Urothelium cell line (cell line): ENCODE measurements around the gene ZNF814.
"Not testable (repeated sequence)": the region's sequence is repeated elsewhere in the genome, so short reads cannot be mapped to it uniquely, and the experiment has no call there.

Source experiments
- DNase-seq: peaks from one replicate; pipeline ENCODE4 v3.0.0; 2011; ENCODE audit warnings: low spot score, mixed read lengths
- FAIRE-seq: peaks from 2 replicates; lab custom pipeline; 2011; peaks lifted over from hg19 to GRCh38; lab: Jason Lieb, UNC

The ZNF814 gene

DNA sequence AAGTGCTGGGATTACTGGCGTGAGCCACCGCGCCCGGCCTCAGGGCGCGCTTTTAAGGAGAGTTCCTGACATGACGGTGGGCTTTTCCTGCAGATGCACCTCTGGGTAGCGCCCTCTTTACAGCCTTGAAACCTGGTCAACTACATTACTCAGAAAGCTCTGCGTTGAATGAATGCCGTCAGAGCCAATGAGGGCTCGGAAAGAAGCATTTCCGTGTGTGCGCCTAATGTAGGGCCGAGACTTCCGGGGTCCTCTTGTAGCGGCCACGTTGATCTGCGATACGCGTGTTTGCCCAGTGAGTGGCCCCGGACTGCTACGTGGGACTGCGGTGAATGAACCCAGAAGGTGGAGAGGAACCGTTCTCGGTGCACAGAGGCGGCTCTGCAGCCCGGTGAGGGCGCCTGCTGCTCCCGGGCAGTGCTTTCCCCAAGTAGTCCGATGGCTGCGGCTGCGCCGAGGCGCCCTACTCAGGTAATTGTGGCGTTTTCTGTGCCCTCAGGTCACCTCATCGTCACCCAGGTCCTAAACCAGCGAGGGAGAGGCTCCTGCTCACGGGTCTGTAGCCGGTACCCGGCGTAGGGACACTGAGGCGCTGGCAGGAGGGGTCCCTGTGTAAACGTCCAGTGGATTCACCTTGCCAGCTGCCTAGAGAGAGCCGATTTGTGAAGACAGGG, 69.2 kb downstream of the ZNF814 start:
- peak; percentile 90 for DNase-seq
- FAIRE-seq, result no peak

DNA sequence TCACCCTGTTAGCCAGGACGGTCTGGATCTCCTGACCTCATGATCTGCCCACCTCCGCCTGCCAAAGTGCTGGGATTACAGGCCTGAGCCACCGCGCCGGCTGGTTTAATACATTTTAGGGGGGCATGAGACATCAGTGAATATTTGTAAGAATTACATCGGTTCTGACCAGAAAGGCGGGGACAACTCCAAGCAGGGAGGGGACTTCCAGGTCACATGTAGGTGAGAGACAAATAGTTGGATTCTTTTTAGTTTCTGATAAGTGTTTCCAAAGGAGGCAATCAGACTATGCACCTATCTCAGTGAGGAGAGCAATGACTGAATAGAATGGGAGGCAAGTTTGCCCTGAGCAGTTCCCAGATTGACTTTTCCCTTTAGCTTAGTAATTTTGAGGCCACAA, 70.5 kb downstream of the ZNF814 start:
- FAIRE-seq (no peak), DNase-seq (no peak)

DNA sequence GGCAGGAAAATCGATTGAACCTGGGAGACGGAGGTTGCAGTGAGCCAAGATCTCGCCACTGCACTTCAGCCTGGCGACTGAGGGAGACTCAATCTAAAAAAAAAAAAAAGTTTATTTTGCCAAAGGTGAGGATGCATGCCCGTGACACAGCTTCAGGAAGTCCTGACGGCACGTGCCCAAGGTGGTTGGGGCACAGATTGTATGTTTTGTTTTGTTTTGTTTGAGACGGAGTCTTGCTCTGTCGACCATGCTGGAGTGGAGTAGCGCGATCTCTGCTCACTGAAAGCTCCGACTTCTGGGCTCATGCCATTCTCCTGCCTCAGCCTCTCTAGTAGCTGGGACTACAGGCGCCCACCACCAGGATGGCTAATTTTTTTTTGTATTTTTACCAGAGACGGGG, 70.9 kb downstream of the ZNF814 start:
- DNase-seq (no peak), FAIRE-seq (no peak)

DNA sequence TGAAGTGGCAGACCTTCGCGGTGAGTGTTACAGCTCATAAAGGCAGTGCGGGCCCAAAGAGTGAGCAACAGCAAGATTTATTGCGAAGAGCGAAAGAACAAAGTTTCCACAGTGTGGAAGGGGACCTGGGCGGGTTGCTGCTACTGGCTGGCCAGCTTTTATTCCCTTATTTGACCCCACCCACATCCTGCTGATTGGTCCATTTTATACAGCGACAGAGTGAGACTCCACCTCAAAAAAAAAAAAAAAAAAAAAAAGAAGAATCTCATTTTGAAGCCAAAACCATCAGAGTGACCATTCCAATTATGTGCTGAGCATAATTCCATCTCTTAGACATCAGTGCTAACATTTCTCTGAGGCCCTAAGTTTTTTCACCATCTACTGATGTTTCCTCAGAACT, 72.2 kb downstream of the ZNF814 start:
- DNase-seq, result no peak
- no peak for FAIRE-seq

DNA sequence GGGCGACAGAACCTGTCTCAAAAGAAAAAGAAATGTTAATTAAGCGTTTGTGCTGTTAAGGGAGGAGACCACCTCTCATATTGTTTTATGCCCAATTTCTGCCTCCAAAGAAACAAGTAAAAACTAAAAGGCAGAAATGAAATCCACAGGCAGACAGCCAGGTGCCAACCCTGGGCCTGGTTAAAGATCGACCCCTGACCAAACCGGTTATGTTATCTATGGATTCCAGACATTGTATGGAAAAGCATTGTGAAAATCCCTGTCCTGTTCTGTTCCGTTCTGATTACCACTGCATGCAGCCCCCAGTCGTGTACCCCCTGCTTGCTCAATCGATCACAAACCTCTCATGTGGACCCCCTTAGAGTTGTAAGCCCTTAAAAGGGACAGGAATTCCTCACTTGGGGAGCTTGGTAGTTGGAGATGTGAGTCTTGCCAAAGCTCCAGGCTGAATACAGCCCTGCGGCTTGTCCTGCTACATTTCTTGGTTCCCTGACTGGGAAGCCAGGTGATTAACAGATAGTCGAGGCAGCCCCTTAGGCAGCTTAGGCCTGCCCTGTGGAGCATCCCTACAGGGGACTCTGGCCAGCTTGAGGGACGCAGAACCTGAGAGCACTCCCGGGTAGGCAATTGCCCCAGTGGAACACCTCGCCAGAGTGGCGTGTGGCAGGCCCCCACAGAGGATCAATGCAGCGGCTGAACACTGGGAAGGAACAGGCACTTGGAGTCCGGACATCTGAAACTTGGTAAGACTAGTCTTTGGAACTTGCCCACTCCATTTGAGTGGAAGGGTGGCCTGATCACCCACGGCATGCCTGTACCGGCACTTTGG, 73.4 kb downstream of the ZNF814 start:
- FAIRE-seq, result no peak
- no peak for DNase-seq

DNA sequence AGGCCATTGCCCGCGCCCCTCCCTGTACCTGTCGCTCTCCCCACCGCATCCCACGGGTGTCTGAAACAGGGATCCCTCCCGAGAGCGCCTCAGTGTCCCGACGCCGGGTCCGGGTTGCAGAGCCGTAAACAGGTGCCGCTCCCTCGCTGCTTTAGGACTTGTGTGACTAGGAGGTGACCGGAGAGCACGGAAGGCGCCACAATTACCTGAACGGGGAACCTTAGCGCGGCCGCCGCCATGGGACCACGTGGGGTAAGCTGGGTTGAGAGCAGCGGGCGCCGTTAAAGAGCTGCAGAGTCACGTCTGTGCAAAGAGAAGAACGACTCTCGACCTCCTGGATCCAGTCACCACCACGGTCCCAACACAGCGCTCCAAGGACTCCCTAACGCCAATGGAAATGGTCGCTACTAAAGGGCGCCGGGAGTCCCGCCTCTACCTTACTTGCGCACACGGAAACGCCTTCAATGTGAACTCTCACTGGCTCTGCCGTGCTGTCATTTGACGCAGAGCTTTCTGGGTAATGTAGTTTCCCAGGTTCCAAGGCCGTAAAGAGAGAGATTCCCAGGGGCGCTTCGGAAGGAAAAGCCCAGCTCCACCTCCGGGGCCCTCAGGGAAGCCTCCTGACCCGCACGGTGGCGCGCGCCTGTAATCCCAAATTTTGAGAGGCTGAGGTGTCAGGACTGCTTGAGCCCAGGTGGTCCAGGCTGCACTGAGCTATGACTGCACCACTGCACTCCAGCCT, 74.2 kb downstream of the ZNF814 start, which contains the start of gene ZNF552:
Gene ZNF552, minus strand, starts transcription at position 409 of the 742 bp plus-strand sequence. Its CDS starts 170 bp downstream, at position 239.
- FAIRE-seq (no peak), DNase-seq (peak; percentile 86)

DNA sequence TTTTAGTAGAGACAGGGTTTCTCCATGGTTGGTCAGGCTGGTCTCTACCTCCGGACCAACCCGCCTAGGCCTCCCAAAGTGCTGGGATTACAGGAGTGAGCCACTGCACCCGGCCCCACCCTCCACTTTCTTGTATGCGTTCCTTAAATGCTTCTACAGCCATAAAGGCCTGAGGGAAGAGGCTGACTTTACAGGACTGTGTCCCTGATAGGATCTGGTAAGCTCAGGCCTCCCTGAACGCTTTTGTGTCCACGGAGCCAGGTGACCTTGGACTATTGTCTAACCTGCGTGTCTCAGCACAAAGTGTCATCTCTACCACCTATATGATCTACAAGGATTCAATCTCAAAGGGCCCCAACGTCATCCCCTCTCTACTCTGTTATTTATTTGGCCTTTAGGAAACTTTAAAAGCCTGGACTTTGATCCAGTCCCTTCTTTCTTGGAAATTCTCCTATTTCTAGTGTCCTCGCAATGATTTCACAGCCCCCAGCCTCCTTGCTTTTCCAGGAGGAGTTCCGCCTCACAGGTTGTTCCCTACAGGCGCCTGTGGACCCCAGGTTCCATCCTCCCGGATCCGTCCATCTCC, 74.8 kb downstream of the ZNF814 start:
- DNase-seq, result no peak

DNA sequence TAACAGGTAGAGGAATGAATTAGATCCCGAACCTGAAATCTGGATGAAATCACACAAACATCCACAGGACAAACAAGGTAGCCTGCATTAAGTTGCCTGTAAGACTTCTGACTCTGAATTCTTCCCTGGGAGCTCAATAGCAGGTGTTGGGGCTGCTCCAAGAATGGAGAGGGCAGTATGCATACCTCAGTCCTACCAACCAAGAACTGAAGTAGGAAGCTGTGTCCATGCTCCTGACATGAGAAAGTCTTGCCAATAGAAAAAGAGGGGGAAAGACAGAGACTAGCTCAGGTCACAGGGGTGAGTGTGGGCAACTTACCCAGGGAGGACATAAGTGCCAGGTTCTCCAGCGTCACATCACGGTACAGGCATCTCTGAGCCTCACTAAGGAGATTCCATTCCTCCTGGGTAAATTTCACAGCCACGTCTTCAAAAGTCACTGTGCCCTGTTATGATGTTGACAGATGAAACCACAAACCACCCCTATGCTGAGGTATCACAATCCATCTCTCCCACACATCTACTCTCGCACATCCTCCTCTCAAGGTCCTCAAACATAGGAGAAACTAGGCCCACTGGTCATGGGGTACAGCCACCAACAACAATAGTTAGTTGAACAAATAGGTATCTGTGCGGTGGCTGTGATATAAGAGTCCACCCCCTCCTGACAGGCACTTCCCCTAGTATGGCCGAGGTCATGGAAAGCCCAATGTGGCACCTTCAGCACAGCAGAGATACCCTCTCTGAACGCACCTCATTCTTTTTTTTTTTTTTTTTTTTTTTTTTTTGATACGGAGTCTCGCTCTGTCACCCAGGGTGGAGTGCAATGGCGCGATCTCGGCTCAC, 75.6 kb downstream of the ZNF814 start:
- FAIRE-seq, DNase-seq: not testable (repeated sequence)

More for the DNA sequence above, 74.8 kb downstream of the ZNF814 start:
- no peak for FAIRE-seq

DNA sequence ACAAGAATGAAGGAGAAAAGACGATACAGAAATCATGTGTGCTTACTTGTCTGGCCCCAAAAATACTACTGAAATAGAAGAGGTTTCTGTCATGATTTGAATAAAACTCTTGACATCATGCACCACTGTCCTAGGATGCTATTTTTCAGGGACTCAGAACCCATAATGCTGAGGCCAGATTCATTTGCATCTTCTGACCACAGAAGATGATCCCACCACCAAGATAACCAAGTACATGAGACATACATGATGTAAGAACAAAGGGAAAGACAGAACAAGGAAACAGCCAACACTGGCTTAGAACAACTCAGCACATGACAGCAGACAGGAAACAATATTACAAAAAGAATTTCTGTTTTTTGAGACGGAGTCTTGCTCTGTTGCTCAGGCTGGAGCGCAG, 76.6 kb downstream of the ZNF814 start:
- DNase-seq (no peak), FAIRE-seq (no peak)

DNA sequence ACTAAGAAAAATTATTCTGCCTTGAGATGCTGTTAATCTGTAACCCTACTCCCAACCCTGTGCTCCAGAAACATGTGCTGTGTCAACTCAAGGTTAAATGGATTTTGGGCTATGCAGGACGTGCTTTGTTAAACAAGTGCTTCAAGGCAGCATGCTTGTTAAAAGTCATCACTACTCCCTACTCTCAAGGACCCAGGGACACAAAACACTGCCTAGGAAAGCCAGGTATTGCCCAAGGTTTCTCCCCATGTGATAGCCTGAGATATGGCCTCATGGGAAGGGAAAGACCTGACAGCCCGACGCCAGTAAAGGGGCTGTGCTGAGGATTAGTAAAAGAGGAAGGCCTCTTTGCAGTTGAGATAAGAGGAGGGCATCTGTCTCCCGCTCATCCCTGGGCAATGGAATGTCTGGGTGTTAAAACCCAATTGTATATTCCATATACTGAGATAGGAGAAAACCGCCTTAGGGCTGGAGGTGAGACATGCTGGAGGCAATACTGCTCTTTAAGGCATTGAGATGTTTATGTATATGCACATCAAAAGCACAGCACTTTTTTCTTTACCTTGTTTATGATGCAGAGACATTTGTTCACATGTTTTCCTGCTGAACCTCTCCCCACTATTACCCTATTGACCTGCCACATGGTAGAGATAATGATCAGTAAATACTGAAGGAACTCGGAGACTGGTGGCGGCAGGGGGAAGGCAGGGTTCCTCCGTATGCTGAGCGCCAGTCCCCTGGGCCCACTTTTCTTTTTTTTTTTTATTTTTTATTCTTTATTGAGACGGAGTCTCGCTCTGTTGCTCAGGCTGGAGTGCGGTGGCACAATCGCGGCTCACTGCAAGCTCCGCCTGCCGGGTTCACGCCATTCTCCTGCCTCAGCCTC, 78.2 kb downstream of the ZNF814 start:
- not testable (repeated sequence) for FAIRE-seq, DNase-seq

DNA sequence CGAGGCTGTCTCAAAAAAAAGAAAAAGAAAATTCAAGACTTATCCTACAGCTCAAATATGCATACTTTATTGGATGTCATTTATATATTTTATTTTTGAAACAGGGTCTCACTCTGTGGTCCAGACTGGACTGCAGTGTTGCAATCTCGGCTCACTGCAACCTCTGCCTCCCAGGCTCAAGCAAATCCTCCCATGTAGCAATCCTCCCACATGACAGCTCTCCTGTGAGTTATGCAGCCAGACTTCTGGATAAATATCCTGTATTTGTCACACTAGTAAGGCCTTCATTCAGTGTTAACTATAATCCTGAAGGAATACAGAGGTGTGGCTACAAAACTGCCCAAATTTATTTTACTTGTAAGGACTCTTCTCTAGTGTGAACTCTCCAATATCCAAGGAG, 81.3 kb downstream of the ZNF814 start:
- no peak for DNase-seq
- FAIRE-seq, result no peak

DNA sequence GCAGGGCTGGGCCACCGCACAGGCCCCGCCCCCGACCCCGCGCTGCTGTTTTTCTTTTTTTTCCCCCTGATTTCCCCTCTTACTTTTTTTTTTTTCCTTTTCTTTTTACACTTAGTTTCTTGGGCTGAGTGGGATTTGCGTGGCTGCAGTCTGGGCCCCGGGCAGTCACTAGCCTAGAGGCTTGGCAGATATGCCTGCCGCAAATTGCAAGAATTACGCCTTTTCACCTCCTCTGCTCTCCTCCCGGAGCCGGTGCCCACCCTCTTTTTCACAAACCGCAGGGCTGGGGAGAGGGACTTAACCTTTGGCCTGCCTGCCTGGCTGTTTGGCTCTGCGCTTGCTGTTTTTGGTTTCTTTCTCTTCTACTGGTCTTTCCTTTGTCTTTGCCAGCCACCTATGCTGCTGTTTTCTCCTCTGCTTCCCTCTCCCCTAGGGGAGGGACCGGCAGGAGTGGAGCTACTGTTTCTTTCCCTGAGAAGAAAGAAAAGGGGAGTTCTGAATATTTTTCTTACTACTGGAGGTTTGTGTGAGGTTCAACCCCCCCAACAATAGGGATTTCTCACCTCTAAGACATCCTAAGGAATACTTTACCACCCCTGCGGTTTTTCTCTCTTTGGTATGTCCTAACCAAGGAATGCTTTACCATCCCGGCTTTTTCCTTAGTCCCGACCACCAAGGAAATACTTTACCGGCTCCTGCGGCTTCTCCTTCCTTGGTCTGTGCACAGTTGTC, 85.1 kb downstream of the ZNF814 start:
- DNase-seq, result peak; percentile 57
- no peak for FAIRE-seq

DNA sequence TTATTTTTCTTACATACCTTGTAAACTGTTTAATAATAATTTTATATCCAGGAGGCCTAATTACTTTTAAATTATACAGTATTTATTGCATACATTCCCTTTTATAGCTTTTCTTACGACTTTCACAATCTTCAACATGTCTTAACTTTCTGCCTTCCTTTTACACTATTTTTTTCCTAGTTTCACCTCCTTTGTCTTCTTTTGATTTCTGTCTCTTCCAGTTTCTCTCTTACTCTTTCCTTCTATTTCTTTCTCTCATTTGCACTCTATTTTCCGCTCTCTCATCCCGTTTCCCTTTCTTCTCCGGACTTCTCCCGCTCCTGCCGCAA, 85.6 kb downstream of the ZNF814 start:
- DNase-seq (no peak), FAIRE-seq (no peak)

DNA sequence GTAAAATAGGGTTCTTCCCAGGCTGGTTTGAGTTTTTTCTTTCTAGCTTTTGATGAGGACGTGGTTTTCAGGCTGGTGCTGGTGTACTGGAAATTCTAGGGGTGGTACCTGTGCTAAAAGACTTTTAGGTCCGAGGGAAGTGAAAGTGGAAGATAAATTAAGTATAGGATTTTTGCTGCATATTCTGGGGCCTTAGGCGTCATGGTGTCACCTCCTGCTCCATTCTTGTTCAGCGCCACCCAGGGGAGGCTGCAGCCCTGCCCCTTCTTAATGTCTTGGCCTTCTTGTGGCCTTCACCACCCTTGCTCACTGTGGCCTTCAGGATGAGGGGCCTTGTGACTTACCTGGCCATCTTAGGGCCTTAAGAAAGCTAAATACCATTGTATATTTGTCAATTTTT, 86.6 kb downstream of the ZNF814 start:
- FAIRE-seq, result no peak
- no peak for DNase-seq

DNA sequence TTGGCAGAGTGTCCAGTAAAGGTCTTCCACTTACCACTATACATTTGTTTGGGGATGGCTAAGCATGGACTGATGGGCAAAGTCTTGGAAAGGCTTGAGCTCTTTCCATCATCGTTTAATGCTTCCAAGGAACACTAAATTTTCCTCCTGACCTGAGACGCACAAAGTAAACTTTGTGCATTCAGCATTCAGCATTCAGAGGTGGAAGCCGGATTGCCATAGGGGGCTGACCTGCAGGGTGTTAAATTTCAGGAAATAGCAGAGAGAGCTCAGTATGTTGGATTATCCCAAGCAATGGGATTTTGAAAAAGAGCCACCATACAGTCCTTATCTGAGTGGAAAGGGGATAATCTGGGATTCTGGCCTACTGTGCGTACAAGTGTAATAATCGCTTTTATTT, 88.1 kb downstream of the ZNF814 start:
- DNase-seq (no peak), FAIRE-seq (no peak)
